AG10803 (cell line): ENCODE measurements around the gene TMEM145.
A peak's percentile ranks its signal among the peaks of the same experiment; 100 is the strongest.

Experiments
- DNase-seq: peaks from one replicate; pipeline ENCODE4 v3.0.0; 2010; ENCODE audit warnings: low read depth
- H3K4me3 ChIP-seq: 2 replicates; pipeline ENCODE4 v1.5.1; 2011; ENCODE audit warnings: mild to moderate bottlenecking, low read length, control low read depth
- CTCF ChIP-seq: conservative IDR thresholded peaks from 2 replicates; pipeline ENCODE4 v1.5.1; 2011; ENCODE audit warnings: mild to moderate bottlenecking, low read length, control low read depth, inconsistent platforms

The TMEM145 gene

DNA sequence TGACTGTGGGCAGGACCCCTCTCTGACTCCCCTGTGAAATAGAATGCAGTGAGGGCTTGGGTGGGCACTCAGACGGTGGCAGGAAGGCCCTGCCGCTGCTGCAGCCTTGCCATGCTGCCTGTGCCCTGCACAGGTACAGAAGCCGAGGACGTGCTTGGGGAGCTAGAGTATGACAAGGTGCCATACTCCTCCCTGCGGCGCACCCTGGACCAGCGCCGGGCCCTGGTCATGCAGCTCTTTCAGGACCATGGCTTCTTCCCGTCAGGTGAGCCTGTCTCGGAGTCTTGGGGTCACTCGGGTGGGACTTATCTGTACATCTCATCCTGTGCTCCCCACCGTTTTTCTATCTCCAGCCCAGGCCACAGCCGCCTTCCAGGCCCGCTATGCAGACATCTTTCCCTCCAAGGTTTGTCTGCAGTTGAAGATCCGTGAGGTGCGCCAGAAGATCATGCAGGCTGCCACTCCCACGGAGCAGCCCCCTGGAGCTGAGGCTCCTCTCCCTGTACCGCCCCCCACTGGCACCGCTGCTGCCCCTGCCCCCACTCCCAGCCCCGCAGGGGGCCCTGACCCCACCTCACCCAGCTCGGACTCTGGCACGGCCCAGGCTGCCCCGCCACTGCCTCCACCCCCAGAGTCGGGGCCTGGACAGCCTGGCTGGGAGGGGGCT is 18.5 kb upstream of the TMEM145 start:
- TF ChIP-seq CTCF = no peak
- no peak overlapping the region for H3K4me3 ChIP-seq
- no peak for DNase-seq

GRCh38 chr19:42295342-42295741 is 17.8 kb upstream of the TMEM145 start:
- TF ChIP-seq CTCF = no peak
- no peak for DNase-seq
- no peak overlapping the region for H3K4me3 ChIP-seq

DNA sequence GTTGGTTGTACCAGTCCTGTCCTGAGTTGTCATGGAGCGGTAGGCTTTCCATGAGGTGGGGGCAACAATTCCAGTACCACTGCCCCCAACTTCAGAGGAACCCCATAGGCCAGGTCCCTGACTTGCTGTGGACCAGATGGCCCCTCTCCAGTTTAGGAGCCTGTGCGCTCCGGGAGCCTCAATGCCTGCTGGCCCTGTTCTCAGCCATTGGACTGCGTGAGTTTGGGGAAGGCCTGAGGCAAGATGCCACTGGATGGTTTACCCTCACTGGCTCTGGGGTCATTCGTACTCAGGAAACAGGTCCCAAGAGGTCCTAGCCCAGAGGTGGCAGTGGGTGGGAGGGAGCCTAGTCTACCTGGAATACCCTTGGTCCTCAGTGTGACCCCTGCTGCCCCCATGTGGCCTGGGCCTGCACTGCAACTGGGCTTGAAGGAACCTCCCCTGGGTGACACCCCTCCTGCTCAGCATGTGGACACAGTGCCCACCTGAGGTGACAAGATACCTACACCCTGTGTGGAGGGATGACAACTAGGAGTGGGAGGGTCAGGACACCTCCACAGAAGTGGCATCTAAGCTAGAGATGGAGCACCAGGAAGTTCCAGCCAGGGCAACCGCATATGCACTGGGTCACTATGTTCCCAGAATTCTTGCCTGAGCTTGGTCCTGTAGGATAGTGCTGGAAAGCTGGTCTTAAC is 17.1 kb upstream of the TMEM145 start:
- peak; percentile 44 for DNase-seq
- peak; percentile 97 for TF ChIP-seq CTCF
- no peak overlapping the region for H3K4me3 ChIP-seq

DNA sequence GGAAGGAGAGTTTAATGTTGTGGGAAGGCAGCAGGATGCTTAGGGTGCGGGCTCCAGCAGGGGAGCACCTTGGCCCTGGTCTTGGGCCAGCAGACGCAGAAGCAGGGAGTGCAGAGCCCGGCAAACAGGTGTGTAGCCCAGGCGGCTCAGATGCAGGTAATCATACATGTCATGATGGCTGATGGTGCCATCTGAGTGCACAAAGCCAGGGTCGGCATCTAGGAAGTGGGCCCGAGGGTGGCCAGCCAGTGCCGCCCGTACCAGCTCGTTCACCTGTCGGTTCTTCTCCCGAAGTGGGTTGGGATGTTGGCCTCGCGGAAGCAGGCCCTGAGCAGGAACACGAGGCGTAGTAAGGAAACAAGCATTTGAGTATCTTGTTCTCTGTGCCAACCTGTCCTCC is 16.1 kb upstream of the TMEM145 start:
- no peak for DNase-seq
- TF ChIP-seq CTCF = no peak
- H3K4me3 ChIP-seq = no peak overlapping the region

GRCh38 chr19:42301646-42302203 is 11.4 kb upstream of the TMEM145 start, which contains the start of gene PRR19:
TSS of gene PRR19 (plus strand) at chr19:42302132. CDS start at chr19:42309585, 7,453 bp downstream.
- DNase-seq = no peak
- H3K4me3 ChIP-seq = peak within 1 kb of the TSS; percentile 76
- TF ChIP-seq CTCF = no peak

- DNase-seq = no peak
- H3K4me3 ChIP-seq = no peak overlapping the region; the same call in 1 of the 2 replicates
- no peak for TF ChIP-seq CTCF
Observed at GRCh38 chr19:42303101-42303464, 10.0 kb upstream of the TMEM145 start.

DNA sequence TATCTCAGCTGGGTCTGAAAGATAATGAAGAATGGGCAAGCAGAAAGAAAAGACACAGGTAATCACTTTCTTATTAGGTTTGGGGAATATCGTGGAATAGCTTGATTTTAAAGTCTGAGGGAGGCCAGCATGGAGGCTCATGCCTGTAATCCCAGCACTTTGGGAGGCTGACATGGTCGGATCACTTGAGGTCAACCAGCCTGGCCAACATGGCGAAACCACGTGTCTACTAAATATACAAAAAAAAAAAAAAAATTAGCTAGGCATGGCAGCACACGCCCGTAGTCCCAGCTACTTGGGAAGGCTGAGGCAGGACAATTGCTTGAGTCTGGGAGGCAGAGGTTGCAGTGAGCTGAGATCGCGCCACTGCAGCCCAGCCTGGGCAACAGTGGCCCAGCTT is 9.2 kb upstream of the TMEM145 start:
- H3K4me3 ChIP-seq = no peak overlapping the region
- DNase-seq = no peak
- no peak for TF ChIP-seq CTCF
